K562 (cell line): Measurements from ENCODE around the gene ADAMTS7. TPM values are rescaled to one million over a fixed set of nuclear protein-coding genes. Genes with fewer than 3 reads are reported as not detected.
"Not testable (repeated sequence)": the region's sequence is repeated elsewhere in the genome, so short reads cannot be mapped to it uniquely, and the experiment has no call there.

ENCODE experiments used
- ATAC-seq: fragments of 200-7000 bp; cut with Tn5 transposase; 3 replicates; pipeline ENCODE4 v1.9.1; 2020; ENCODE audit warnings: moderate library complexity
- BruUV-seq: library from RNA; stranded (reverse); fragments of 400-500 nt; replicated peaks from 2 replicates; lab custom pipeline; 2021; lab: Mats Ljungman, UMichigan
- CTCF ChIA-PET: fragments of 300-600 bp; formaldehyde crosslinking; extraction: SDS; loops from one replicate; lab custom pipeline; 2021; ENCODE audit warnings: low intra/inter-chr PET ratio; lab: Yijun Ruan, JAX
- POLR2A ChIA-PET: fragments of 300-600, 350-650 bp; sonication (Branson Sonifier 250); formaldehyde crosslinking; extraction: SDS; loops from one replicate; lab custom pipeline; 2021; ENCODE audit warnings: antibody characterized with exemption, inconsistent platforms; lab: Yijun Ruan, JAX
- DNase-seq, 4 experiments: peaks; one replicate each; pipeline versions ENCODE4 v3.0.0 to v3.0.0-alpha.2; 2011 to 2018; ENCODE audit warnings: low spot score in 3 of 4, mixed read lengths in 3 of 4; ENCODE audit errors: extremely low read depth in 1 of 4
- FAIRE-seq: peaks from 2 replicates; lab custom pipeline; 2011; peaks lifted over from hg19 to GRCh38; lab: Jason Lieb, UNC
- H2AFZ ChIP-seq: 2 replicates; pipeline ENCODE4 v1.6.0; 2011; ENCODE audit warnings: low read depth, low read length, control low read depth, inconsistent platforms
- H3K27ac ChIP-seq: fragments of 200-600 bp; 3 replicates; pipeline ENCODE4 v1.8.0; 2011; ENCODE audit warnings: low read depth, mild to moderate bottlenecking, control low read depth, inconsistent platforms, low read length, moderate library complexity, mixed read lengths; ENCODE audit errors: extremely low read depth
- H3K27me3 ChIP-seq, 2 experiments: fragments of 300-600 bp in 1 of 2; 2 replicates in 1 of 2; 3 replicates in 1 of 2; pipeline versions ENCODE4 v1.6.0 to v1.8.0; 2011; ENCODE audit warnings: inconsistent platforms in 2 of 2, low read length in 2 of 2, mild to moderate bottlenecking in 1 of 2, mixed read lengths in 1 of 2, moderate library complexity in 1 of 2; ENCODE audit not compliant: control insufficient read depth in 2 of 2, insufficient read depth in 2 of 2
- H3K36me3 ChIP-seq: fragments of 300-600 bp; 3 replicates; pipeline ENCODE4 v1.8.0; 2011; ENCODE audit warnings: mild to moderate bottlenecking, low read length, inconsistent platforms; ENCODE audit not compliant: control insufficient read depth, insufficient read depth
- H3K4me1 ChIP-seq, 2 experiments: fragments of 200-600 bp in 1 of 2; replicated peaks in 1 of 2; 2 replicates in 1 of 2; 3 replicates in 1 of 2; pipeline versions ENCODE4 v1.5.1 to v1.8.0; 2011; ENCODE audit warnings: inconsistent platforms in 2 of 2, low read length in 2 of 2, mild to moderate bottlenecking in 1 of 2, mixed read lengths in 1 of 2, moderate library complexity in 1 of 2; ENCODE audit not compliant: control insufficient read depth in 2 of 2, insufficient read depth in 2 of 2
- H3K4me2 ChIP-seq: 2 replicates; pipeline ENCODE4 v1.6.1; 2011; ENCODE audit warnings: low read length, control low read depth, inconsistent platforms, mixed read lengths; ENCODE audit not compliant: insufficient read depth
- H3K4me3 ChIP-seq: fragments of 200-600 bp; sonication (generic), shearing (Covaris generic); 2 replicates; pipeline ENCODE4 v1.5.1; 2016; ENCODE audit warnings: control low read depth, inconsistent platforms
- H3K79me2 ChIP-seq: fragments of 200-600 bp; 3 replicates; pipeline ENCODE4 v1.8.0; 2011; ENCODE audit warnings: low read length, inconsistent platforms; ENCODE audit not compliant: control insufficient read depth, insufficient read depth
- H3K9ac ChIP-seq, 2 experiments: 2 replicates each; pipeline versions ENCODE4 v1.6.0 to v1.6.1; 2011; ENCODE audit warnings: low read depth in 2 of 2, low read length in 2 of 2, control low read depth in 1 of 2, inconsistent platforms in 1 of 2, mild to moderate bottlenecking in 1 of 2, mixed read lengths in 1 of 2; ENCODE audit not compliant: insufficient read depth in 1 of 2
- H3K9me1 ChIP-seq: one replicate; pipeline ENCODE4 v1.6.0; 2011; ENCODE audit warnings: inconsistent platforms, mild to moderate bottlenecking, low read length, moderate library complexity; ENCODE audit not compliant: control insufficient read depth, insufficient read depth
- H3K9me3 ChIP-seq: replicated peaks from 2 replicates; pipeline ENCODE4 v1.5.1; 2011; ENCODE audit warnings: low read depth, low read length, inconsistent platforms; ENCODE audit not compliant: control insufficient read depth, insufficient read depth
- H4K20me1 ChIP-seq: replicated peaks from 2 replicates; pipeline ENCODE4 v1.6.1; 2011; ENCODE audit warnings: low read length, inconsistent platforms, mixed read lengths; ENCODE audit not compliant: control insufficient read depth, insufficient read depth
- BMI1 ChIP-seq: fragments of 150-350 bp; IDR thresholded peaks from 2 replicates; pipeline ENCODE4 v1.6.1; 2014; ENCODE audit warnings: low read length
- HCFC1 ChIP-seq: IDR thresholded peaks from 2 replicates; pipeline ENCODE4 v1.6.1; 2012; ENCODE audit warnings: low read depth, low read length, improper control_type of control experiment
- SMARCA4 ChIP-seq: fragments of 450-650 bp; IDR thresholded peaks from 2 replicates; pipeline ENCODE4 v1.6.1; 2016
- SP2 ChIP-seq: IDR thresholded peaks from 2 replicates; pipeline ENCODE4 v1.6.1; 2011; ENCODE audit warnings: mild to moderate bottlenecking, low read depth, low read length, moderate library complexity; ENCODE audit not compliant: poor library complexity, severe bottlenecking; ENCODE audit errors: extremely low read depth
- TEAD1 ChIP-seq, 2 experiments: fragments of 450-650 bp in 1 of 2; sonication (generic) in 1 of 2; formaldehyde crosslinking; IDR thresholded peaks; 2 replicates each; pipeline versions ENCODE4 v1.4.0 to v1.8.0; 2020 to 2022; ENCODE audit warnings: mild to moderate bottlenecking in 2 of 2, missing genetic modification reagents in 1 of 2
- ZBED1 ChIP-seq: IDR thresholded peaks from 2 replicates; pipeline ENCODE4 v1.6.1; 2014
- ZNF445 ChIP-seq: fragments of 250-450 bp; sonication (Bioruptor Pico); IDR thresholded peaks from 2 replicates; pipeline ENCODE4 v1.4.0; 2020; ENCODE audit warnings: low read depth, mild to moderate bottlenecking, moderate library complexity
- WGBS: fragments of 100-300 bp; shearing (Covaris generic); methylation state at CpG from one replicate; pipeline ENCODE4 v1.1.6; 2016; ENCODE audit warnings: low coverage, mixed read lengths; ENCODE audit not compliant: insufficient coverage; ENCODE audit errors: missing lambda C conversion rate; 5-methylcytosine and 5-hydroxymethylcytosine counted together
- in situ Hi-C: fragments of 300-500 bp; cut with MboI; formaldehyde crosslinking; loops from 4 replicates; pipeline ENCODE4 v1.15.0; 2018; ENCODE audit warnings: inconsistent platforms, mixed read lengths
- intact Hi-C: fragments of 100-400 bp; cut with micrococcal nuclease; formaldehyde crosslinking; loops from 2 replicates; pipeline ENCODE4 v1.14.2; 2022
- polyA plus RNA-seq, 8 experiments: library from polyadenylated mRNA; depleted of rRNA in 4 of 8; stranded (reverse) in 5 of 8; unstranded in 3 of 8; fragments of >200 nt; fragmentation: Nextera tagmentation in 2 of 8; fragmentation: Illumina TruSeq in 1 of 8; extraction: Ambion mirVana in 2 of 8; extraction: Trizol in 1 of 8; gene quantifications; 2 replicates each; pipeline versions ENCODE4 v1.2.1 to v1.2.3, GENCODE V29; 2011 to 2014; ENCODE audit warnings: inconsistent platforms in 1 of 8, missing spikeins in 1 of 8
- total RNA-seq, 7 experiments: library from RNA; depleted of rRNA in 6 of 7; stranded (reverse); fragments of >200 nt in 6 of 7; fragmentation: Illumina TruSeq in 2 of 7; extraction: Trizol in 2 of 7; gene quantifications; 2 replicates each; pipeline versions ENCODE4 v1.2.1 to v1.2.3, GENCODE V29; 2011 to 2021; ENCODE audit warnings: low replicate concordance in 1 of 7
- TF ChIP-seq, protein P1 (sequence below), 2 experiments: fragments of 450-650 bp; IDR thresholded peaks; 2 replicates each; pipeline ENCODE4 v1.6.1; 2016; ENCODE audit warnings: mild to moderate bottlenecking in 2 of 2, borderline replicate concordance in 1 of 2, low read depth in 1 of 2, moderate library complexity in 1 of 2

Gene ADAMTS7
- total and polyA plus RNA-seq, 9 of the 15 experiments (the other 6 are each of a cell fraction or from before 2014, with no cell fraction given) = 0.05 to 0.07 TPM; not detected in 7

DNA sequence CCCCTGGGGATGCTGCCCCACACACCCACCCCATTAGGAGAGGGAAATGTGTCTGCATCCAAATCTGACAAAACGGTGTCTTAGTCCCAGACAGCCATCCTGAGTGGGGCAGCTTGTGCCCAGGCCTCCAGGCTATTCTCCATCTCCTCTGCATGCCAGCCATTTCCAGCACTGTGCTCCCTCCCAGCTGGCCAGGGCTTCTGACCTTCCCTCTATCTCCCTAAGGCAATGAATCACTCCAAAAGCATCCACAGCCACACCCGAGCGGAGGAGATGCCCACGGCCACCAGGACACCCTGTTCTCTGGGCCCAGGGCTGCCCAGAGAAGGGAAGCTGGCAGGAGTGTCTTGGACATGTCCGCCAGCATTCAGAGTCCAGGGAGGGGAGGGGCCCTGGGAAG is 12.9 kb downstream of the ADAMTS7 start:
- BruUV-seq, H3K4me1 ChIP-seq, H3K4me3 ChIP-seq, FAIRE-seq, intact Hi-C loops, CTCF ChIA-PET, H3K9ac ChIP-seq, H3K4me2 ChIP-seq, H3K36me3 ChIP-seq, DNase-seq, H3K79me2 ChIP-seq, H2AFZ ChIP-seq, in situ Hi-C loops, H3K27ac ChIP-seq, H3K9me1 ChIP-seq, ATAC-seq, H3K9me3 ChIP-seq: not testable (repeated sequence)
- Histone ChIP-seq H4K20me1 (peaks cover 11% of the 10 kb centered on the region; the same call in 1 of the 2 replicates), H3K27me3 (peaks cover 5 to 30% of the 10 kb centered on the region in 2 experiments; a peak in 4 of 5 replicates)
- WGBS = 12% methylated on average over 5 of the region's 5 CpGs
- POLR2A ChIA-PET = interaction anchor here (0.8 kb wide), 1 partner anchor 34 kb away, joined by 3 read pairs; no protein-coding TSS in a partner anchor

DNA sequence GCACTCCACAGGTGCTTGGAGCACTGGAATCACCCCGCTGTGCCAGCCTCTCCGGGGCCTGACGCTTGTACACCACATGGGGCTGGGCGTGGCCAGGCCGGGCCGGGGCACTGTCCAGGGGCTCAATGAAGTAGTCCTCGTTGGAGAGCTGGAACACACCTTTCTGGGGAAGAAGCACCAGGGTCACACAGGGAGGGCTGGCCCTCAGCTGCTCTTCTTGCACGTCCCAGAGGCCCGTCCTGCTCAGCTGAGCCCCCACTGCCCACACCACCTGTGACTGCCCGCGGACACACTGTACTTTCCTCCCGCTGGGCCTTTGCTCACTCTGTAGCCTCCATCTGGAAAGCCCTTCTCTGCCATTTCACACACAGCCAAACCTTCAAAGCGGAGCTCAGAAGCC is 13.3 kb downstream of the ADAMTS7 start:
- ChIA-PET CTCF (no interaction called here), POLR2A (interaction anchor here (0.8 kb wide), 1 partner anchor 35 kb away, joined by 3 read pairs; no protein-coding TSS in a partner anchor)
- Histone ChIP-seq H3K9me1 (no peaks in the 10 kb centered on the region), H4K20me1 (peaks cover 11% of the 10 kb centered on the region; the same call in 1 of the 2 replicates), H3K4me3 (no peak overlapping the region), H3K27me3 (peaks cover 5 to 30% of the 10 kb centered on the region in 2 experiments; a peak in 4 of 5 replicates), H2AFZ (no peak overlapping the region), H3K4me2 (no peak overlapping the region), H3K79me2 (no peaks in the 10 kb centered on the region), H3K36me3 (no peaks in the 10 kb centered on the region), H3K9ac (no peak overlapping the region), H3K4me1 (peaks cover 0 to 5% of the 10 kb centered on the region in 2 experiments; a peak in 1 of 5 replicates), H3K9me3 (no peaks in the 10 kb centered on the region), H3K27ac (no peak overlapping the region)
- WGBS = 3% methylated on average over 12 of the region's 13 CpGs
- intact Hi-C loops = no loop called here
- BruUV-seq = no TSS peak
- FAIRE-seq (no peak), ATAC-seq (no peak), DNase-seq (no peak)
- in situ Hi-C loops = no loop called here
- TF ChIP-seq ZNF445 (CRISPR knock-in tag) = no peak
- no peak for TF ChIP-seq ZBED1
- TF ChIP-seq BMI1 = no peak
- TF ChIP-seq, protein P1, sequence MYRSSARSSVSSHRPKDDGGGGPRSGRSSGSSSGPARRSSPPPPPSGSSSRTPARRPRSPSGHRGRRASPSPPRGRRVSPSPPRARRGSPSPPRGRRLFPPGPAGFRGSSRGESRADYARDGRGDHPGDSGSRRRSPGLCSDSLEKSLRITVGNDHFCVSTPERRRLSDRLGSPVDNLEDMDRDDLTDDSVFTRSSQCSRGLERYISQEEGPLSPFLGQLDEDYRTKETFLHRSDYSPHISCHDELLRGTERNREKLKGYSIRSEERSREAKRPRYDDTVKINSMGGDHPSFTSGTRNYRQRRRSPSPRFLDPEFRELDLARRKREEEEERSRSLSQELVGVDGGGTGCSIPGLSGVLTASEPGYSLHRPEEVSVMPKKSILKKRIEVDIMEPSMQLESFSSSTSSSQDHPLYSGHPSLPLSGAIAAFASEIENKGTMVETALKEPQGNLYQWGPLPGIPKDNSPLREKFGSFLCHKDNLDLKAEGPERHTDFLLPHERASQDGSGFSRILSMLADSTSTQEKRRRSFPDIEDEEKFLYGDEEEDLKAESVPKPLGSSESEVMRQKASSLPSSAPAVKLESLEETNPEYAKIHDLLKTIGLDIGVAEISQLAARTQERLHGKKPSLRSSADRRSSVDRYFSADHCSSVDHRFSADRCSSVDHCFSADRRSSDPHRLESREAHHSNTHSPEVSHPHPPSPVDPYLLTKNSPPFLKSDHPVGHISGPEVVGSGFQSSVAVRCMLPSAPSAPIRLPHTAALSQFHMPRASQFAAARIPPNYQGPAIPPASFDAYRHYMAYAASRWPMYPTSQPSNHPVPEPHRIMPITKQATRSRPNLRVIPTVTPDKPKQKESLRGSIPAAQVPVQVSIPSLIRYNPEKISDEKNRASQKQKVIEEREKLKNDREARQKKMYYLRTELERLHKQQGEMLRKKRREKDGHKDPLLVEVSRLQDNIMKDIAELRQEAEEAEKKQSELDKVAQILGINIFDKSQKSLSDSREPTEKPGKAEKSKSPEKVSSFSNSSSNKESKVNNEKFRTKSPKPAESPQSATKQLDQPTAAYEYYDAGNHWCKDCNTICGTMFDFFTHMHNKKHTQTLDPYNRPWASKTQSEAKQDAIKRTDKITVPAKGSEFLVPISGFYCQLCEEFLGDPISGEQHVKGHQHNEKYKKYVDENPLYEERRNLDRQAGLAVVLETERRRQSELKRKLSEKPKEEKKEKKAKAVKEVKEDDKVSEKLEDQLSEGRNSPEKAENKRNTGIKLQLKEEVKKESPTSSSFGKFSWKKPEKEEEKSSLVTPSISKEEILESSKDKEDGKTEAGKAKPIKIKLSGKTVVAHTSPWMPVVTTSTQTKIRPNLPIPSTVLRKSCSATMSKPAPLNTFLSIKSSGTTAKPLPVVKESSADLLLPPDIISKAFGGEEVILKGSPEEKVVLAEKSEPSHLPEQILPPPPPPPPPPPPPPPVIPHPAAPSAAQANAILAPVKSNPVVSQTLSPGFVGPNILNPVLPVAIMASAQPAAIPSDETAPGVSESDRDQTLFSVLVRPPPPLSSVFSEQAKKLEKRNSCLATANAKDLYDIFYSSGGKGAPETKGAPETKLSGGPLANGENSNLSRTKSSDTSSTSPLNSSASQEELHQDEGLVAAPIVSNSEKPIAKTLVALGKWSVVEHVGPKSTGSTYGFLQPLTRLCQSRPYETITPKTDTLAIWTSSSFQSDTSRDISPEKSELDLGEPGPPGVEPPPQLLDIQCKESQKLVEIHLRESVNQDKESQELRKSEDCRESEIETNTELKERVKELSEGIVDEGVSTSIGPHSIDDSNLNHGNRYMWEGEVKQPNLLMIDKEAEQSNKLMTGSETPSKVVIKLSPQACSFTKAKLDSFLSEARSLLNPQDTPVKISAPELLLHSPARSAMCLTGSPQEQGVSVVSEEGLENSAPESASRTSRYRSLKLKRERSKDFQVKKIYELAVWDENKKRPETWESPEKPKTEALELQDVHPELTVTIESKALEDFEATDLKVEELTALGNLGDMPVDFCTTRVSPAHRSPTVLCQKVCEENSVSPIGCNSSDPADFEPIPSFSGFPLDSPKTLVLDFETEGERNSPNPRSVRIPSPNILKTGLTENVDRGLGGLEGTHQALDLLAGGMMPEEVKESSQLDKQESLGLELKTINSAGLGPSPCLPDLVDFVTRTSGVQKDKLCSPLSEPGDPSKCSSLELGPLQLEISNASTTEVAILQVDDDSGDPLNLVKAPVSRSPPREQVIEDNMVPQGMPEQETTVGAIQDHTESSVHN (IDR thresholded peaks at IDR 0.05; ENCODE audit: borderline replicate concordance in 1 of 2, low read depth in 1 of 2) = no peak
- no peak for TF ChIP-seq SMARCA4
- TF ChIP-seq HCFC1 = no peak
- TF ChIP-seq SP2 = no peak
- TF ChIP-seq TEAD1 (CRISPR knock-in tag; IDR thresholded peaks at IDR 0.05) = no peak
